Ishikawa (cell line): ENCODE results near the gene PRR15L.

Experiments
- CEBPB ChIP-seq: IDR thresholded peaks from 2 replicates; pipeline ENCODE4 v1.6.1; 2012
- CREB1 ChIP-seq: IDR thresholded peaks from 2 replicates; pipeline ENCODE4 v1.6.1; 2012; ENCODE audit warnings: low read depth
- EGR1 ChIP-seq: IDR thresholded peaks from 2 replicates; pipeline ENCODE4 v1.6.1; 2012
- EP300 ChIP-seq: IDR thresholded peaks from 2 replicates; pipeline ENCODE4 v1.6.1; 2012; ENCODE audit warnings: borderline replicate concordance
- FOXM1 ChIP-seq: IDR thresholded peaks from 2 replicates; pipeline ENCODE4 v1.6.1; 2012; ENCODE audit warnings: low read depth, borderline replicate concordance
- NFIC ChIP-seq: IDR thresholded peaks from 2 replicates; pipeline ENCODE4 v1.6.1; 2012
- RAD21 ChIP-seq: IDR thresholded peaks from 2 replicates; pipeline ENCODE4 v1.6.1; 2012; ENCODE audit warnings: low read depth
- TAF1 ChIP-seq: IDR thresholded peaks from 2 replicates; pipeline ENCODE4 v1.6.1; 2012; ENCODE audit warnings: low read depth, mild to moderate bottlenecking
- TCF12 ChIP-seq: IDR thresholded peaks from 2 replicates; pipeline ENCODE4 v1.6.1; 2012; ENCODE audit warnings: low read depth
- TEAD4 ChIP-seq: IDR thresholded peaks from 2 replicates; pipeline ENCODE4 v1.6.1; 2012
- YY1 ChIP-seq: IDR thresholded peaks from 2 replicates; pipeline ENCODE4 v1.6.1; 2012; ENCODE audit warnings: low read depth
- ZBTB7A ChIP-seq: IDR thresholded peaks from 2 replicates; pipeline ENCODE4 v1.6.1; 2012; ENCODE audit warnings: low read depth
- TF ChIP-seq, protein P1 (sequence below): IDR thresholded peaks from 2 replicates; pipeline ENCODE4 v1.6.1; 2012
- TF ChIP-seq, protein P2 (sequence below): IDR thresholded peaks from 2 replicates; pipeline ENCODE4 v1.6.1; 2012
- TF ChIP-seq, protein P3 (sequence below): IDR thresholded peaks from 2 replicates; pipeline ENCODE4 v1.6.1; 2012; ENCODE audit warnings: low read depth, mild to moderate bottlenecking

Gene PRR15L

DNA sequence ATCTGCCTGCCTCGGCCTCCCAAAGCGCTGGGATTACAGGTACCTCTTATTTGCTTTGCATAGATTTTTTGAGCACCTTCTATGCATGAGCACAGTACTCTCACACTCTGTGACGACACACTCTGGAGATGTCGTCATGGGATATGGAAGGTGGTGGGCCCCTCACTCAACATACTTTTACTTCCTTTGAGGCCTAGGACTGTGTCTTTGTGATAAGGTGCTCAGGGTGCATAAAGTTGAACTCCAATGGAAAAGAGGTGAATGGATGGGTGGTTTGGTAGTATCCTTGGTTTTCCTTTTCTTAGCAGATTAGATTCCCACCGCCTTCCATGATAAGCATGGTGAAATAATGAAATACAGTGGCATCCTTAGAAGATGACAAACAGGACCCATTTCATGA lies 7.2 kb upstream of the PRR15L start:
- TF ChIP-seq CREB1, result no peak
- no peak for TF ChIP-seq EP300
- no peak for TF ChIP-seq YY1
- TF ChIP-seq CEBPB, result no peak
- TF ChIP-seq, protein P1, sequence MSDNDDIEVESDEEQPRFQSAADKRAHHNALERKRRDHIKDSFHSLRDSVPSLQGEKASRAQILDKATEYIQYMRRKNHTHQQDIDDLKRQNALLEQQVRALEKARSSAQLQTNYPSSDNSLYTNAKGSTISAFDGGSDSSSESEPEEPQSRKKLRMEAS, result no peak
- TF ChIP-seq, protein P2, sequence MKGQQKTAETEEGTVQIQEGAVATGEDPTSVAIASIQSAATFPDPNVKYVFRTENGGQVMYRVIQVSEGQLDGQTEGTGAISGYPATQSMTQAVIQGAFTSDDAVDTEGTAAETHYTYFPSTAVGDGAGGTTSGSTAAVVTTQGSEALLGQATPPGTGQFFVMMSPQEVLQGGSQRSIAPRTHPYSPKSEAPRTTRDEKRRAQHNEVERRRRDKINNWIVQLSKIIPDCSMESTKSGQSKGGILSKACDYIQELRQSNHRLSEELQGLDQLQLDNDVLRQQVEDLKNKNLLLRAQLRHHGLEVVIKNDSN, result no peak
- TF ChIP-seq EGR1, result no peak
- TF ChIP-seq RAD21, result no peak
- no peak for TF ChIP-seq NFIC
- TF ChIP-seq, protein P3, sequence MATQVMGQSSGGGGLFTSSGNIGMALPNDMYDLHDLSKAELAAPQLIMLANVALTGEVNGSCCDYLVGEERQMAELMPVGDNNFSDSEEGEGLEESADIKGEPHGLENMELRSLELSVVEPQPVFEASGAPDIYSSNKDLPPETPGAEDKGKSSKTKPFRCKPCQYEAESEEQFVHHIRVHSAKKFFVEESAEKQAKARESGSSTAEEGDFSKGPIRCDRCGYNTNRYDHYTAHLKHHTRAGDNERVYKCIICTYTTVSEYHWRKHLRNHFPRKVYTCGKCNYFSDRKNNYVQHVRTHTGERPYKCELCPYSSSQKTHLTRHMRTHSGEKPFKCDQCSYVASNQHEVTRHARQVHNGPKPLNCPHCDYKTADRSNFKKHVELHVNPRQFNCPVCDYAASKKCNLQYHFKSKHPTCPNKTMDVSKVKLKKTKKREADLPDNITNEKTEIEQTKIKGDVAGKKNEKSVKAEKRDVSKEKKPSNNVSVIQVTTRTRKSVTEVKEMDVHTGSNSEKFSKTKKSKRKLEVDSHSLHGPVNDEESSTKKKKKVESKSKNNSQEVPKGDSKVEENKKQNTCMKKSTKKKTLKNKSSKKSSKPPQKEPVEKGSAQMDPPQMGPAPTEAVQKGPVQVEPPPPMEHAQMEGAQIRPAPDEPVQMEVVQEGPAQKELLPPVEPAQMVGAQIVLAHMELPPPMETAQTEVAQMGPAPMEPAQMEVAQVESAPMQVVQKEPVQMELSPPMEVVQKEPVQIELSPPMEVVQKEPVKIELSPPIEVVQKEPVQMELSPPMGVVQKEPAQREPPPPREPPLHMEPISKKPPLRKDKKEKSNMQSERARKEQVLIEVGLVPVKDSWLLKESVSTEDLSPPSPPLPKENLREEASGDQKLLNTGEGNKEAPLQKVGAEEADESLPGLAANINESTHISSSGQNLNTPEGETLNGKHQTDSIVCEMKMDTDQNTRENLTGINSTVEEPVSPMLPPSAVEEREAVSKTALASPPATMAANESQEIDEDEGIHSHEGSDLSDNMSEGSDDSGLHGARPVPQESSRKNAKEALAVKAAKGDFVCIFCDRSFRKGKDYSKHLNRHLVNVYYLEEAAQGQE, result no peak
- no peak for TF ChIP-seq TEAD4
- no peak for TF ChIP-seq TAF1
- TF ChIP-seq TCF12, result no peak
- TF ChIP-seq ZBTB7A, result no peak
- no peak for TF ChIP-seq FOXM1

DNA sequence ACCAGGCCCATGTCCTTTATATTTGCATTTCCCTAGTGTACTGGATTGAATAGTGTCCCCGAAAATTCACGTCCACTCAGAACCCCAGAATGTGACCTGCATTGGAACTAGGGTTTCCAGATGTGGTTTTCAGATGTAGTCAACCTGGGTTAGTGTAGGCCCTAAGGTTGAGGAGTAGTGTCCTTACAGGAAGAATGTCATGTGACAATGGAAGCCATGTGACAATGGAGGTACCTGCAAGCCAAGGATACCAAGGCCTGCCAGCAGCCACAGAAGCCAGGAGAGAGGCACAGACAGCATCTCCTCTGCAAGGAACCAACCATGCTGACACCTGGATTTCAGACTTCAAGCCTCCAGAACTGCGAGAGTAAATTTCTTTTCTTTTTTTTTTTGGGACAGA lies 5.2 kb upstream of the PRR15L start:
- TF ChIP-seq, protein P1, result no peak
- TF ChIP-seq TCF12 (no peak), NFIC (no peak), EP300 (no peak), CREB1 (no peak)
- TF ChIP-seq, protein P3, result no peak

GRCh38 chr17:47961406-47961805 lies 3.7 kb upstream of the PRR15L start:
- TF ChIP-seq TEAD4, result no peak
- TF ChIP-seq RAD21, result no peak
- no peak for TF ChIP-seq CREB1
- TF ChIP-seq YY1, result no peak
- TF ChIP-seq, protein P2, result no peak
- TF ChIP-seq EGR1, result no peak
- TF ChIP-seq FOXM1, result no peak
- TF ChIP-seq, protein P3, result no peak
- TF ChIP-seq ZBTB7A, result no peak
- no peak for TF ChIP-seq EP300
- no peak for TF ChIP-seq NFIC
- TF ChIP-seq, protein P1, result no peak
- no peak for TF ChIP-seq TAF1
- TF ChIP-seq TCF12, result no peak
- no peak for TF ChIP-seq CEBPB

- TF ChIP-seq TEAD4 (no peak), ZBTB7A (no peak)
- TF ChIP-seq, protein P2, result no peak
These were observed 2.4 kb upstream of the PRR15L start for GRCh38 chr17:47959825-47960655.
